NCI-H1105 (cell line): ENCODE data around the gene GPR84.

Source experiments
- DNase-seq: peaks from one replicate; lab custom pipeline; 2025; lab: John Stamatoyannopoulos, UW

GPR84 gene

DNA sequence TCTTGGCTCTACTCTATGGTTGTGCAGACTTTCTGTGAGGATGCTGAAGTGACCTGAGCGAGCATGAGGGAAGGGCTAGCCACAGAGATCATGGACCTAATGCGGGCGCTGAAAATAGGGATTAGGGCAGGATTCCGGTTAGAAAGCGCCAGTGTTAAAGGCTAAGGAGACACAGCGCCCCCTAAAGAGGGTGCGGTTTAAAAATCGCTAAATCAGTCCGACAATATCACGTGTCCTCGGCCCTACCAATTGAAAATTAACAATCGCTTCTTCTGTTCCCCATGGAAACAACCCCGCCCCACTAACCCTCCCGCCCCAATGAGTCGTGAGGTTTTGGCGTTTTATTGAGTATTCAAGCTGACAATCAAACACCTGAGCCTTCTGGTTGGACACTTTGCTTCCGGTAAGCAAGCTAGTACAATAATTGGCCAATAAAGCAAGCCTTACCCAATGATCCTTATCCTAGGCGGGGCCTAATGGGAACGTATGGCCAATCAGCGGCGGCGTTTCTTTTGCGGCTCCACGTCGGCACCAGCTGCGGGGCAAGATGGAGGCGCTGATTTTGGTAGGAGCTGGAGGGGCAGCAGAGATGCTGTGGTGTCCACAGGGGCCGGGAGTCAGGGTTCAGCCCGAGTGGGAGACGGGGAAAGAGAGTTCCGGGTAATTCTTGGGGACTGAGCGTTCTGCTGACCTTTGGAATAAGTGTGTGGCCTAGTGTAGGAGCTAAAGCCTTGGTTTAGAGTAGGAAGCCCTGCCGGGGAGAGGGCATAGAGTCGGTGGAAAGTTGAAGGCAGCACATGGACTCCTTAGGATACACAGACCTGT is 39.5 kb downstream of the GPR84 start, which contains the start of gene COPZ1:
TSS of gene COPZ1 (plus strand) at position 515 of the 825 bp plus-strand sequence. CDS start at position 548, 33 bp downstream.
- peak; percentile 93 for DNase-seq

DNA sequence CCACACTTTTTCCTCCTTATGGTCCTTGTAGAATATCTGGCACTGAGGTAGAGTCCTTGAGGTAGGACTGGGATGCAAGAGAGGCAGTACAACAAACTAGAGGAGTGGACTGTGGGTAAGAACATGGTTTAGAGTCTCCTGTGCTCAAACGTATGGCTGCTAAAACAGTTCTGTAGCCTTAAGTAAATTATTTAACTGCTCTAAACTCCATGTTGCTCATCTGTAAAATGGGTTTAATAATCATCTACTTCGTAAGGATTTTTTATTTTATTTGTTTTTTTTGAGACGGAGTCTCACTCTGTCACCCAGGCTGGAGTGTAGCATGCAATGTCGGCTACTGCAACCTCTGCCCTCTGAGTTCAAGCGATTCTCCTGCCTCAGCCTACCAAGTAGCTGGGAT is 42.9 kb downstream of the GPR84 start:
- DNase-seq, result no peak
